Hematopoietic multipotent progenitor cell treated with erythropoietin and hydrocortisone succinate and interleukin-3 and kit ligand, for 4 days (in vitro differentiated cells): ENCODE results near the gene MGST3.
"Not testable (repeated sequence)": the region's sequence is repeated elsewhere in the genome, so short reads cannot be mapped to it uniquely, and the experiment has no call there.

Experiments
- DNase-seq: peaks from one replicate; pipeline ENCODE4 v3.0.0-alpha.2; 2015

The MGST3 gene

DNA sequence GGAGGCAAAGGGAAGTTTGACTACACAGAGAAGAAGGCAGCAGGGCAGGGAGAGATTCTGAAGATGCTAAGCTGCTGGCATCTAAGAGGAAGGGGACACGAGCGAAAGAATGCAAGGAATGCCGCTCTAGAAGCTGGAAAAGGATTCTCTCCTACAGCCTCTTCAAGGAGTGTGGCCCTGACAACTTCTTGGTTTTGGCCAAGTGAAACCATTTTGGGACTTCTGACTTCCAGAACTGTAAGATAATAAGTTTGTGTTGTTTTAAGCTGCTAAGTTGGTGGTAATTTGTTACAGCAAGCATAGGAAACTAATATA lies 28.5 kb downstream of the MGST3 start:
- DNase-seq: no peak

DNA sequence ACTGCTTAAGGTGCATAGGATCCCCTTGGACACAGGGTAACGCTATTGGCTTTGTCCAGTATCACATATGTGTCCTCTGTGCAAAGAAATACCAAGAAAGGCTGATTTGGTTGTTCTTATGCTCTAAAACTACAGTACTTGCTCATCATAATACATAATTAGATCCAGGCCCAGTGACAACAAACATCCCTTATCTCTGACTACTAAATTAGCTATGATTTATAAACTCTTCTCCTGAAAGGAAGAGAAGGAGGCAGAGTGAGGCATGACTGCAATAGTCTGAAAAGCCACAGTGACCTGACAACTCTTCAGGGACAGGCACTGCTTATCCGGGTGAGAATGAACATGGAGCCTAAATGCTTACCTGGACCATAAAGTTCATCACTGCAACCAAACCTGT lies 30.7 kb downstream of the MGST3 start:
- no peak for DNase-seq

DNA sequence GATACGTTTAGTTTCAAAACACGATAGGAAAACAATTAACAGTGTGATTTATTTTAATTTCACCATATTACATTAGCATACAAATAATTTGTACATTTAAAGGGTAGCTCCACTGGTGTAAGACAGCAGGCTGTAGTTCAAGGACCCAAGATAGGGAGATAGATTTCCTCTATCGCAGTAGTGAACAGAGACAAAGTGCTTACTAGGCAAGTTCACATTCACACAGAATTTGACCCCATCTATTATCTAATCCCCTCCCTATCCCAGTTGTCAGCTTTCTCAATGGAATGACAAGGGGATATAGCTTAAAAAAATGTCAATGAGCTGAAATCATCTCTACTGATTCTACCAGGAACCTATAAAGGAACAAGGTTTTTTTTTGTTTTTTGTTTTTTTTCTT lies 31.2 kb downstream of the MGST3 start:
- no peak for DNase-seq

DNA sequence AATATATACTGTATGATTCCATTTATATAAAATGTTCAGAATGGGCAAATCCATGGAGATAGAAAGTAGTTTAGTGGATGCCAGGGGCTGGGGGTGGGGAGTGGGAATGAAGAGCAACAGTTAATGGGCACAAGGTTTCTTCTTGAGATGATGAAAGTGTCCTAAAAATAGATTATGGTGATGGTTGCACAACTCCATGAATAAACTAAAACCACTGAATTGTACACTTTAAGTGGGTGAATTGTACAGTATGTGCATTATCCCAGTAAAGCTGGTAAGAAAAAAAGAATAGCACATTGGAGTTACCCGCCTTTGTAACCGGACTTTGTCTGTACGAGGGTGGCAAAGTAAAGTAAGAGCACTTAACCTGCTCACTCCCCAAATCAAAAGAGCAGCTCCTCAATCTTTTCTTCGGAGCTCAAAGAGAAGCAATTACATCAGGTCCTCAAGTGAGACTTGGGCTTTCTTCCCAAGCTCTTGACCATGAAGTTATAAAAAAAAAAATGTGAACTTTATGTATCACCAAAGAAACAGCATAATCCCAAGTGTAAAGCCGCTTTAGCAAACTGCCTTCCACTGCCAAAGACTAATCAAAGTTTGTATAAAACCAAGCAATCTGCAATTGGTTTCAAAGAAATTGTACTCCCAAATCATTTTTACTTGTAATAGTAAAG lies 35.3 kb downstream of the MGST3 start:
- peak; percentile 35 for DNase-seq

GRCh38 chr1:165668184-165668583 lies 37.1 kb downstream of the MGST3 start:
- no peak for DNase-seq

- DNase-seq: no peak
Measured at GRCh38 chr1:165671526-165671925, 40.5 kb downstream of the MGST3 start.

DNA sequence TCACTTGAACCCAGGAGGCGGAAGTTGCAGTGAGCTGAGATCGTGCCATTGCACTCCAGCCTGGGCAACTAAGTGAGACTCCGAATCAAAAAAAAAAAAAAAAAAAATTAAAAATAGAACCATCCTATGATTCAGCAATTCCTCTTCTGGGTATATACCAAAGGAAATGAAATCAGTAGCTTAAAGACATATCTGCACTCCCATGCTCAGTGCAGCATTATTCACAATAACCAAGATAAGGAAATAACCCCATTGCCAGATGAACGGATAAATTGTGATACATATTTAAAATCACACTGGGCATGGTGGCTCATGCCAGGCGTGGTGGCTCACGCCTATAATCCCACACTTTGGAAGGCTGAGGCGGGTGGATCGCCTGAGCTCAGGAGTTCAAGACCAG lies 43.6 kb downstream of the MGST3 start:
- DNase-seq: peak; percentile 64

DNA sequence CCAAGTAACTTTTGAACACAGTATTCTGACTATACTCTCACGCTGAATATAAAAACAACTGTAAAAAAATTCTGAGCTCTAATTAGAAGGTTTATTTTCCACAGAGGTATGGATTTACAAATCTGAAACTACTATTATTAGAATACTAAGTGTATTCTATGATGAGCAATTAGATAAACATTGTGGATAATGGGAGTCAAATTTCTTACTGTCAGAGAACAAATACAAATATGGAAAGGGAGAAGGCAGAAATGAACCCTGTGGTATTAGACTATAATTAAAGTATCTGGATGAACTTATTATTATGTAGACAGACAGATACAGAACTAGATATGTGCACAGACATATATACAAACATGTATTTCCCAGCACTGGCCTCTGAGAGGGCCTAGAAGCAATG lies 44.8 kb downstream of the MGST3 start:
- no peak for DNase-seq

GRCh38 chr1:165678509-165678908 lies 47.5 kb downstream of the MGST3 start:
- DNase-seq: no peak

DNA sequence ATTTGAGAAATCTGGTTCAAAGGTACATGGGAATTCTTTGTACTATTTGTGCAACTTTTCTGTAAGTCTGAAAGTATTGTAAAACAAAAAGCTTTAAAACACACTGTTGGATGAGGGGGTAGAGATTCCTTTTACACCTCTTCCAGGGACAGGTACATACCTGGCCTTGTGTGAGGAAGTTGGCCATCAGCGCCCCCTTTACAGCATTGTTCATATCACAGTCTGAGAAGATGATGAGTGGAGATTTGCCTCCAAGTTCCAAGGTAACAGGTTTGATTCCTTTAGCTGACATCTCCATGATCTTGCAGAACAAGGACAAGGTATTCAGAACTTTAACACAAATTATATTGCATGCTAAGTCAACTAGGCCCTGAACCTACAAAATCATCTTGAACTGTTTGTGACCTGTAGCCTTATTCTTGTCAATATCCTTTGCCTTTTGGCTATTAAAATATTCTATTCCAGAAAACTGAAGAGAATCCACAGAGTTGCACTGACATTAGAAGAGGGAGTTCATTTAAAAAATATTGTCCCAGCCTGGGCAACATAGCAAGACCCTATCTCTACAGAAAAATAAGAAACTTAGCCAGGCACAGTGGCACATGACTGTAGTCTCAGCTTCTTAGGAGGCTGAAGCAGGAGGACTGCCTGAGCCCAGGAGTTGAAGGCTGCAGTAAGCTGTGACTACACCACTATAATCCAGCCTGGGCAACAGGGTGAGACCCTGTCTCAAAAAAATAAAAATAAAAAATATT lies 48.4 kb downstream of the MGST3 start:
- DNase-seq: no peak

- DNase-seq: no peak
Measured at GRCh38 chr1:165680303-165680702, 49.3 kb downstream of the MGST3 start.

- not testable (repeated sequence) for DNase-seq
Measured at GRCh38 chr1:165680773-165681172, 49.7 kb downstream of the MGST3 start.

DNA sequence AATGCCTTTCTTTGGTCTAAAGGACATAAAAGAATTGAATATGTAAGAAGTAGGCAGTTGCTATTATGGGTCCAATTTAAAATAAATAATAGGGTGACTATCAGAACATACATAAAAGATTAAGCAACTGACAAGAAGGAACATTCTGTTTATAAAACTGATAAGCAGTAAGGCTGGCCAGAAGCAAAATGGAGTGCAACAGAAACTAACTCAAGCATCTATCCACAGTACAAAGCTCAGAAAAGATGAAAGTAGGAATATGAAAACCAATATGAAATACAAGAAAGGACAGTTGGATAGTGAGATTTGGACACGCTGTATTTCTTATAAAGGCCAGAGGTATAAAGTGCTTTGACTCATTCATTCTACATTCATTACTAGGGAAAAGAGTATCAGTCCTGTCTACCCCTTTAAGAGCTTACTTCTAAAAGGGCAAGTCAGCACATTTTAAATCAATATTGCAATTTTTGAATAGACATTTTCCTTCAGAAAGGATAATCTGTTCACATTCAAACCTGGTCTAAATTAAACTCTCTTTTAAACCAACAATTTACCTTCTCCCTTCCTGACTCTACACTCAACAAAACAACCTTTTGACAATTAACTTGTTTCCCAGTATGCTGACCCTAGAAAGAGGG lies 52.9 kb downstream of the MGST3 start:
- no peak for DNase-seq

GRCh38 chr1:165686121-165686970 lies 55.3 kb downstream of the MGST3 start:
- DNase-seq: peak; percentile 74

DNA sequence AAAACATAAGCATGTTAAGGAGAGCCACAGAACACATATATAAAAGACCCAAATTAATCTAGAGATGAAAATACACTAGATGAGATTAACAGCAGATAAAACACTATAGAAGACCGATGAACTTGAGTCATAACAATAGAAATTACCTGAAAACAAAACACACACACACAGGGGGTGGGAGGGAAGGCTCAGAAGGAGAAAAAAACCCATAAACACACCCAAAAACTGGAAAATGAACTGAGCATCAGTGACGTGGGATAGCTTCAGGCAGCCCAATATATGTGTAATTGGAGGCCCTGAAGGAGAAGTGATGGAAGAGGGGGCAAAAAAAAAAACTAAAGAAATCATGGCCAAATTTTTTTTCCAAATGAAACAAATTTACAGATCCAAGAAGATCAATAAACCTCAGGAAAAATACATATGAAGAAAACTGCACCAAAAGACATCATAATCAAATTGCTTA lies 56.0 kb downstream of the MGST3 start:
- DNase-seq: no peak

GRCh38 chr1:165688046-165688445 lies 57.0 kb downstream of the MGST3 start:
- no peak for DNase-seq

DNA sequence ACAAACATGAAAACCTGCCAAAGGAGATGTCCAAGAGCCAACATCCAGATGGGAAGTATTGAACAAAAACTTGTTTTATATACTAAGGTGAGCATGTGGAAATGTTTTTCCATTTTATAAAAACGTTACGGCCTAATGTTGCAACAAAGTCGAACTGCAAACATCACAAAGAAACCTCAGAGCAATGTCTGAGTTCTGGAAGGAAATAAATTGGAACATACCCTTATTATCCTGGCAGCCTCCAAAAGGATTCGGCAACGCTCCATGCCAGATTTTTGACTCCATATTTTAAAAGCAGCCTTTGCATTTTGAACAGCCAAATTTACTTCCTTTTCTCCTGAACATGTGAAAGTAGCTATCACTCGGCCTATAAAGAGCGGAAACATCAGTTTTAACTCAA lies 64.0 kb downstream of the MGST3 start:
- DNase-seq: no peak

DNA sequence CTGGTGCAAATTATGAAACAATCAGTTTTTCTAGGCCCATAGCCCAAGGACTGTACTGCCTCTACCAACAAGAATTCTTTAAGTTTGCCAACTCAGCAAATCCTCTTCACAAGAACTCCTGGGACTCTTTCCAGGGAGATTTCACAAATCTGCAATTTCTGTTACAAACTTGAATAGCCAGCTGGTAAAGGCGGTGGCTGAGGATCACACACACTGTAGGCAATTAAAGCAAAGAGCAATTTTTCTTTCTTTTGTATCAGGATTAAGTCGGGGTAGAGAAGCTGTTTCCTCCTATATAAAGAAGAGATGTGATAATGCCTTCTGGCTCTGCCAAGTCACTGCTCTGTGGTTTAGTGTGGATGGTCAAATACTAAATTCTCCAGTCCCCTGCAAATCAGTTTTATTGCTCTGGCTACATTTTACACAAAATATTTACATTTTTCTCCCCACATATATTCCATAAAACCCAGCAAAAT lies 65.6 kb downstream of the MGST3 start:
- DNase-seq: peak; percentile 69

DNA sequence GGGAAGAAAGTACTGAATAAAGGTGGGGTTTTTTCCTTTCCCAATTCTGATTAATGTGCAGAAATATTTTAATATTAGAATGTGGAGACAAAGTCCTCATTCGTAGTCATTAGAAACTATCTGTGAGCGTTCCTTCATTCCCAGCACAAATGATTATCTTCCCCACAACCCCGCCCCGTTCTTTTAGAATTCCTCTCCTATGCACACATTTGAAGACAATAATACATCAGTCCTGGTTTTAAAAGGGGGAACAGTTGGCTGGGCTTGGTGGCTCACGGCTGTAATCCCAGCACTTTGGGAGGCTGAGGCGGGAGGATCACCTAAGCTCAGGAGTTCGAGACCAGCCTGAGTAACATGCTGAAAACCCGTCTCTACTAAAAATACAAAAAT lies 66.5 kb downstream of the MGST3 start:
- no peak for DNase-seq

DNA sequence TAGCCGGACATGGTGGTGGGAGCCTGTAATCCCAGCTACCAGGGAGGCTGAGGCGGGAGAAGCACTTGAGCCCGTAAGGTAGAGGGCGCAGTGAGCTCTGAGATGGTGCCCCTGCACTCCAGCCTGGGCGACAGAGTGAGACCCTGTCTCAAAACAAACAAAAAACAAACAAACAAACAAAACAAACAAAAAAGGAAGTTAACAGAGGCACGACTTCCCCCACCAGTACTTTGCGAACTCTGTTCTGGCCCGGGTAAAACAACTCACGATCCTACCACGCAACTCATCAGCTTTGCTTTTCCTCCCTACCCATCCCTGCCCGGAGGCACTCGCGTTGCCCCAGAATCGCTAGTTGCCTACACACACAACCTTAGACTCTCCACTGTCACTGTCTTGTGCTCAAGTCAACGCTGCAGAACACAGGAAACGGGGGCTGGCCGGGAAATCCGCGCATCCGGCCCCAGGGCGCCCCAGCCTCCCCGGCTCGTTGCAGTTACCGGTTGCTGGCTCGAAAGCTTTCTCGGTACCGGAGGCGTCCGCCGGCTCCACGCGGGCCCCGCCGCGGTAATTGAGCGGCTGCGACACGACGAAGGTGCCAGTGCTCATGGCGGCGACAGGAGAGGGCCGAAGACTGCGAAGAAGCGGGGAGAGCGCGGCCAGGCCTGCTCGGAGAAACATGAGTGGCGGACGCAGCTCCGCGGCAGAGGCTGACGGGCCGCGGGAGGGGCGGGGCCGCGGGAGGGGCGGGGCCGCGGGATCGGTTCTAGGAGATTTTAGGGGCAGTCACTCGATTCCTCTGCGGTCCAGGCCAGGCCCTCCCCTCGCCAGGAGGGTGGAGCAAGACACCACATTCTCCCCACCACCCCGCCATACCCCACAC lies 67.1 kb downstream of the MGST3 start, which contains the start of gene ALDH9A1:
Gene ALDH9A1 (minus strand): TSS at position 682 of the 880 bp plus-strand sequence. CDS start 4 bp downstream, at position 678.
- DNase-seq: peak; percentile 96

DNA sequence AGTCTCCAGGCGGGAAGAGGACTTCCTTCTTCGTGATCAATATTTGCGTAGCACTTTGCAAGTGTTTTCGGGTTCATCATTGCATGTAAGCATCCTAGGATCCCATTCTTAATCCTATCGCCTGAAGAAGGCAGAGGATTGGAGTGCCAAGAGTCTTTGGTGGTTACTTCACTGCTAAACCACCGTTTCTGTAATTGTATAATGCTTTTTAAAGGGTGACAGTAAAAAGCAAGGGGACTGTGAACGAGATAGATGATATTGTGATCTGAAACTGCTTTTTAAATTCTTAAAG lies 67.7 kb downstream of the MGST3 start:
- no peak for DNase-seq

- peak; percentile 24 for DNase-seq
Measured at GRCh38 chr1:165699577-165699976, 68.5 kb downstream of the MGST3 start.
